Smooth muscle cell (in vitro differentiated cells): ENCODE measurements around the gene CLEC16A. TPM values are rescaled to one million over a fixed set of nuclear protein-coding genes. Genes with fewer than 3 reads are reported as not detected.
"Not testable (repeated sequence)": the region's sequence is repeated elsewhere in the genome, so short reads cannot be mapped to it uniquely, and the experiment has no call there.

ENCODE experiments used
- DNase-seq: peaks from one replicate; lab custom pipeline; 2025; ENCODE audit not compliant: unreplicated experiment; lab: John Stamatoyannopoulos, UW
- H2AFZ ChIP-seq: fragments of 200-600 bp; sonication (generic); 2 replicates; pipeline ENCODE4 v1.6.0; 2016; ENCODE audit warnings: antibody characterized with exemption, low read depth, mild to moderate bottlenecking
- H3F3A ChIP-seq: fragments of 200-600 bp; sonication (generic); 2 replicates; pipeline ENCODE4 v1.6.0; 2017; ENCODE audit warnings: antibody characterized with exemption, low read depth
- H3K27ac ChIP-seq: fragments of 200-600 bp; sonication (generic); 2 replicates; pipeline ENCODE4 v1.5.1; 2016; ENCODE audit warnings: low read depth, mild to moderate bottlenecking
- H3K27me3 ChIP-seq: fragments of 200-600 bp; sonication (generic); 2 replicates; pipeline ENCODE4 v1.6.1; 2016; ENCODE audit warnings: low read depth, mild to moderate bottlenecking
- H3K36me3 ChIP-seq: fragments of 200-600 bp; sonication (generic); 2 replicates; pipeline ENCODE4 v1.5.1; 2016; ENCODE audit warnings: low read depth
- H3K4me1 ChIP-seq: fragments of 200-600 bp; sonication (generic); 2 replicates; pipeline ENCODE4 v1.5.1; 2016; ENCODE audit warnings: low read depth
- H3K4me2 ChIP-seq: fragments of 200-600 bp; sonication (generic); 2 replicates; pipeline ENCODE4 v1.6.0; 2016; ENCODE audit warnings: mild to moderate bottlenecking
- H3K4me3 ChIP-seq: fragments of 200-600 bp; sonication (generic); 2 replicates; pipeline ENCODE4 v1.5.1; 2016; ENCODE audit warnings: mild to moderate bottlenecking
- H3K79me2 ChIP-seq: fragments of 200-600 bp; sonication (generic); 2 replicates; pipeline ENCODE4 v1.6.0; 2016; ENCODE audit warnings: low read depth, mild to moderate bottlenecking
- H3K9ac ChIP-seq: fragments of 200-600 bp; sonication (generic); 2 replicates; pipeline ENCODE4 v1.6.0; 2016; ENCODE audit warnings: low read depth
- H3K9me3 ChIP-seq: fragments of 200-600 bp; sonication (generic); replicated peaks from 2 replicates; pipeline ENCODE4 v1.5.1; 2016; ENCODE audit warnings: low read depth
- H4K20me1 ChIP-seq: fragments of 200-600 bp; sonication (generic); 2 replicates; pipeline ENCODE4 v1.6.0; 2016; ENCODE audit warnings: low read depth
- WGBS: methylation state at CpG from one replicate; pipeline ENCODE4 v1.1.7; 2016; ENCODE audit warnings: low lambda C conversion rate; 5-methylcytosine and 5-hydroxymethylcytosine counted together
- polyA plus RNA-seq: library from polyadenylated mRNA; unstranded; fragments of >200 nt; fragmentation: Nextera tagmentation; extraction: Ambion mirVana; gene quantifications from 2 replicates; pipeline ENCODE4 v1.2.1, GENCODE V29; 2016
- total RNA-seq: library from RNA; depleted of rRNA; stranded (reverse); fragments of >200 nt; gene quantifications from 2 replicates; pipeline ENCODE4 v1.2.3, GENCODE V29; 2014
- TF ChIP-seq, protein P1 (sequence below): fragments of 200-600 bp; sonication (generic); IDR thresholded peaks from 2 replicates; pipeline ENCODE4 v1.5.1; 2017; ENCODE audit warnings: borderline replicate concordance, mild to moderate bottlenecking, antibody characterized with exemption; ENCODE audit not compliant: insufficient read depth, poor library complexity, severe bottlenecking

Gene CLEC16A
- total and polyA plus RNA-seq, 2 experiments from 2014 or later: 12.6 to 16.2 TPM

DNA sequence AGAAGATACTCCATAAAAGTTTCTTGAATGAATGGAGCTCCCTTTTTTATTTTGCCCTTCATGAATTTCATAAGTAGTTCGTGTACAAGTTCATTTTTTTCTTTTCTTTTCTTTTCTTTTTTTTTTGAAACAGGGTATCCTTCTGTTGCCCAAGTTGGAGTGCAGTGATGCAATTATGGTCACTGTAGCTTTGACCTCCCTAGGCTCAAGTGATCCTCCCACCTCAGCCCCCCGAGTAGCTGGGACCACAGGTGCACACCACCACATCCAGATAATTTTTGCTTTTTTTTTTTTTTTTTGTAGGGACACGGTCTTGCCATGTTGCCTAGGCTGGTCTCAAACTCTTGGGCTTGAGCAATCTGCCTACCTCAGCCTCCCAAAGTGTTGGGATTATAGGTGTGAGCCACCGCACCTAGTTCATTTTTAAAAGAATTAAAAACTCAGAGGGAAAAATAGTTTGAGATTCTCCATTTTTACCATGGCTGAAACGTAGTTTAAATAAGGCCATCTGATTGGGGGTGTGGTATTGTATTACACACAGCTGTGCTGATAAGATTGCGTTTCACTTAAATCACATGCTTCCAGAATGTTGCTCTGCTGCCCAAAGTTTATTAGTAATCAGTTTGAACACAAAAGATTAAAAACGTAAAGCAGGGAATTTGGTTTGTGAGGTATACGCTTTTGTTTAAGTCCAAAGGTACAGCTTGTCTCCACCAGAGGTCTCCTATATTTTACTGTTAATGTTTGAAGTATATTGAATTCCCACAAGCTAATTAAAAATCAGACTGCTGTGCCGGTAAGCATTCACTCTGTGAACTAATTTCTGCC lies 157.5 kb downstream of the CLEC16A start:
- H3K4me1 ChIP-seq: peaks cover 8% of the 10 kb centered on the region
- TF ChIP-seq, protein P1, sequence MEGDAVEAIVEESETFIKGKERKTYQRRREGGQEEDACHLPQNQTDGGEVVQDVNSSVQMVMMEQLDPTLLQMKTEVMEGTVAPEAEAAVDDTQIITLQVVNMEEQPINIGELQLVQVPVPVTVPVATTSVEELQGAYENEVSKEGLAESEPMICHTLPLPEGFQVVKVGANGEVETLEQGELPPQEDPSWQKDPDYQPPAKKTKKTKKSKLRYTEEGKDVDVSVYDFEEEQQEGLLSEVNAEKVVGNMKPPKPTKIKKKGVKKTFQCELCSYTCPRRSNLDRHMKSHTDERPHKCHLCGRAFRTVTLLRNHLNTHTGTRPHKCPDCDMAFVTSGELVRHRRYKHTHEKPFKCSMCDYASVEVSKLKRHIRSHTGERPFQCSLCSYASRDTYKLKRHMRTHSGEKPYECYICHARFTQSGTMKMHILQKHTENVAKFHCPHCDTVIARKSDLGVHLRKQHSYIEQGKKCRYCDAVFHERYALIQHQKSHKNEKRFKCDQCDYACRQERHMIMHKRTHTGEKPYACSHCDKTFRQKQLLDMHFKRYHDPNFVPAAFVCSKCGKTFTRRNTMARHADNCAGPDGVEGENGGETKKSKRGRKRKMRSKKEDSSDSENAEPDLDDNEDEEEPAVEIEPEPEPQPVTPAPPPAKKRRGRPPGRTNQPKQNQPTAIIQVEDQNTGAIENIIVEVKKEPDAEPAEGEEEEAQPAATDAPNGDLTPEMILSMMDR: no peak
- no peak overlapping the region for H3K4me3 ChIP-seq
- H3F3A ChIP-seq: peaks cover 22% of the 10 kb centered on the region
- no peaks in the 10 kb centered on the region for H3K27me3 ChIP-seq
- no peak for DNase-seq
- no peak overlapping the region for H2AFZ ChIP-seq
- no peaks in the 10 kb centered on the region for H3K9me3 ChIP-seq
- 62% methylated on average over 9 of the region's 9 CpGs for WGBS
- no peaks in the 10 kb centered on the region for H3K36me3 ChIP-seq
- H3K79me2 ChIP-seq: no peaks in the 10 kb centered on the region
- no peak overlapping the region for H3K4me2 ChIP-seq
- H3K27ac ChIP-seq: no peak overlapping the region
- H4K20me1 ChIP-seq: no peaks in the 10 kb centered on the region
- no peak overlapping the region for H3K9ac ChIP-seq

DNA sequence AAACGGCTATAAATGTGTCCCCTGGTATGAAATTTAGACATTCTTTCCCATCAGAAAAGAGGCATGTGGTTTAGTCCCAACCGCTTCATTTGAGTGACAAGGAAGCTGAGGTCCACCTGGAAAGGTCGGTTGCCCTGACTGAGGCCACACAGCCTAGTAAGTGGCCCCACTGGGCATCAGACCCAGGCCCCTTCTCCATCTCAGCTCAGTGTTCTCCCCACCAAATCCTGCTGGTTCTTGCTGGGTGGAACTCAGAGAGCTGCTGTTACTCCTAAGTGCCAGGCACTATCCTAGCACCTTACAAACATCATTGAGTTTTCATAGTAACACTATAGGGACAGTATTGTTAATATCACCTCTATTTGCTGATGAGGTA lies 158.1 kb downstream of the CLEC16A start:
- 90% methylated on average over 3 of the region's 3 CpGs for WGBS
- Histone ChIP-seq H3K27ac (no peak overlapping the region), H3K4me3 (no peak overlapping the region), H2AFZ (no peak overlapping the region), H3K27me3 (no peaks in the 10 kb centered on the region), H3F3A (peaks cover 22% of the 10 kb centered on the region), H3K4me1 (peaks cover 8% of the 10 kb centered on the region), H3K4me2 (no peak overlapping the region), H4K20me1 (no peaks in the 10 kb centered on the region), H3K9me3 (no peaks in the 10 kb centered on the region), H3K36me3 (no peaks in the 10 kb centered on the region), H3K9ac (no peak overlapping the region), H3K79me2 (no peaks in the 10 kb centered on the region)
- DNase-seq: no peak
- TF ChIP-seq, protein P1: no peak

DNA sequence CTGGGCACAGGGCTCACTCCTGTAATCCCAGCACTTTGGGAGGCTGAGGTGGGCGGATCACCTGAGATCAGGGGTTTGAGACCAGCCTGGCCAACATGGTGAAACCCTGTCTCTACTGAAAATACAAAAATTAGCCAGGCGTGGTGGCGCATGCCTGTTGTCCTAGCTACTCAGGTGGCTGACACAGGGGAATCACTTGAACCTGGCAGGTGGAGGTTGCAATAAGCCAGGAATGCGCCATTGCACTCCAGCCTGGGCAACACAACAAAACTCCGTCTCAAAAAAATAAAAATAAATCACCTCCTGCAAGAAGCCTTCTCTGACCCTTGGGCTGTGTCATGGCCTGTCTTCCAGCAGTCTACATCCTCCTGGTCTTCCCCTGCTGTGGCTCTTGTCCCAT lies 158.9 kb downstream of the CLEC16A start:
- not testable (repeated sequence) for H3K36me3 ChIP-seq, H3K4me1 ChIP-seq, H3K27ac ChIP-seq, H3K4me2 ChIP-seq, H3K4me3 ChIP-seq, H2AFZ ChIP-seq, DNase-seq, H3K27me3 ChIP-seq, H3K79me2 ChIP-seq, H3K9ac ChIP-seq, H3K9me3 ChIP-seq, H4K20me1 ChIP-seq
- 93% methylated on average over 5 of the region's 5 CpGs for WGBS
- peaks cover 22% of the 10 kb centered on the region for H3F3A ChIP-seq

DNA sequence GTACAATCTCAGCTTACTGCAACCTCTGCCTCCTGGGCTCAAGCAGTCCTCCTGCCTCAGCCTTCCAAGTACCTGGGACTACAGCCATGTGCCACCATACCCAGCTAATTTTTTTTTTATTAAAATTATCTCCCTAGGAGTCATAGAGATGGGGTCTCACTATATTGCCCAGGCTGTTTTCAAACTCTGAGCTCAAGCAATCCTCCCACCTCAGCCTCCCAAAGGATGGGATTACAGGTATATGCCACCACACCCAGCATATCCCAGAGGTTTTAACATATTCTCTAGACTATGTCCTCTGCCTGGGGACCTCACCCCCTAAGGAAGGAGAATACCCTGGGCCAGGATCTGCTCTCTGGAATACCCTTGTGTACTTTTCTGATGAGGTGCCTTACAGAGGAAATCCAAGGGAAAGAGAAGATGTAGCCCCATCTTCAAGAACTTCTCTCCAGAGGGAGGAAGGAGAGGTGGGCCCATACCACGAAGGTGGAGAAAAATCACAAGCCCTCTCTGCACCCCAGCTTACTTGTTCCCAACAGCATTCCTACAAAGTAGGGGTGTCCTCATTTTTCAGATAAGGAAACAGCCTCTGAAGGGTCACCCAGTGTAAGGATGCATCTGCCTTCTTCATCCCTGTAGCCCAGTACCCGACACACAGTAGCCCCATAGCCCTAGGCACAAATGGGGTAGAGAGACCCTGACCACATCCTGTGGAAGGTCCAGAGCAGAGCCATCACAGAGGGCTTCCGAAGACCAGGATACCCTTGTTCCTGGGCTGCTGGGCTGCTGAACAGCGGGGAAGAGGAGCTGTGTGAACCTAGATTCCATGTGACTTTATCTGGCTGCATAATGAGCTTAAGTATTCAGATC lies 160.0 kb downstream of the CLEC16A start:
- peak overlapping the region; percentile 9 for H3K4me2 ChIP-seq

More for the DNA sequence above, 160.0 kb downstream of the CLEC16A start:
- TF ChIP-seq, protein P1: no peak
- Histone ChIP-seq H3K4me3 (no peak overlapping the region), H2AFZ (no peak overlapping the region), H3K27me3 (no peaks in the 10 kb centered on the region), H4K20me1 (no peaks in the 10 kb centered on the region), H3K9me3 (no peaks in the 10 kb centered on the region), H3K79me2 (no peaks in the 10 kb centered on the region), H3K36me3 (no peaks in the 10 kb centered on the region), H3K4me1 (peaks cover 8% of the 10 kb centered on the region), H3K27ac (peak overlapping the region; percentile 29), H3K9ac (no peak overlapping the region), H3F3A (peaks cover 22% of the 10 kb centered on the region)
- DNase-seq: no peak
- WGBS: 48% methylated on average over 4 of the region's 4 CpGs
